HepG2 (cell line): ENCODE measurements around the gene RAD54L2. TPM values are rescaled to one million over a fixed set of nuclear protein-coding genes. Genes with fewer than 3 reads are reported as not detected.

Source experiments
- ATAC-seq: fragments of 200-7000 bp; cut with Tn5 transposase; 3 replicates; pipeline ENCODE4 v1.9.1; 2020; ENCODE audit warnings: mild to moderate bottlenecking, moderate library complexity
- BruUV-seq: library from RNA; stranded (reverse); fragments of 400-500 nt; replicated peaks from 2 replicates; lab custom pipeline; 2021; lab: Mats Ljungman, UMichigan
- CTCF ChIA-PET: fragments of 300-600 bp; formaldehyde crosslinking; extraction: SDS; loops from one replicate; lab custom pipeline; 2021; ENCODE audit warnings: low total read pairs, inconsistent platforms, low intra/inter-chr PET ratio; lab: Yijun Ruan, JAX
- POLR2A ChIA-PET: fragments of 350-600 bp; sonication (Branson Sonifier 250); formaldehyde crosslinking; loops from one replicate; lab custom pipeline; 2020; ENCODE audit warnings: antibody characterized with exemption, inconsistent platforms; lab: Yijun Ruan, JAX
- DNase-seq: peaks from one replicate; pipeline ENCODE4 v3.0.0-alpha.2; 2015; ENCODE audit warnings: low spot score
- FAIRE-seq: peaks from 3 replicates; lab custom pipeline; 2011; peaks lifted over from hg19 to GRCh38; lab: Jason Lieb, UNC
- H2AFZ ChIP-seq: one replicate; pipeline ENCODE4 v1.6.1; 2011; ENCODE audit warnings: low read length, inconsistent platforms
- H3K27ac ChIP-seq: fragments of 300-600 bp; 3 replicates; pipeline ENCODE4 v1.8.0; 2011; ENCODE audit warnings: mixed run types, mild to moderate bottlenecking, mixed read lengths, low read length, inconsistent platforms; ENCODE audit not compliant: insufficient read depth; ENCODE audit errors: extremely low read length
- H3K27me3 ChIP-seq, 2 experiments: fragments of 200-600 bp in 1 of 2; 2 replicates in 1 of 2; 3 replicates in 1 of 2; pipeline versions ENCODE4 v1.6.0 to v1.8.0; 2011; ENCODE audit warnings: low read length in 2 of 2, mild to moderate bottlenecking in 2 of 2, moderate library complexity in 2 of 2, inconsistent platforms in 1 of 2; ENCODE audit not compliant: insufficient read depth in 2 of 2, control insufficient read depth in 1 of 2
- H3K36me3 ChIP-seq, 2 experiments: fragments of 200-600 bp in 1 of 2; replicated peaks in 1 of 2; 2 replicates in 1 of 2; 3 replicates in 1 of 2; pipeline versions ENCODE4 v1.5.1 to v1.8.0; 2011; ENCODE audit warnings: low read length in 2 of 2, inconsistent platforms in 1 of 2; ENCODE audit not compliant: insufficient read depth in 2 of 2, control insufficient read depth in 1 of 2
- H3K4me1 ChIP-seq: 2 replicates; pipeline ENCODE4 v1.5.1; 2012; ENCODE audit warnings: low read length, inconsistent platforms; ENCODE audit not compliant: insufficient read depth
- H3K4me2 ChIP-seq: 2 replicates; pipeline ENCODE4 v1.6.0; 2011; ENCODE audit warnings: low read depth, low read length, inconsistent platforms
- H3K4me3 ChIP-seq, 3 experiments: fragments of 200-600 bp in 1 of 3; sonication (generic), shearing (Covaris generic) in 1 of 3; replicated peaks in 1 of 3; 2 replicates each; pipeline ENCODE4 v1.5.1; 2011 to 2016; ENCODE audit warnings: low read length in 3 of 3, inconsistent platforms in 2 of 3, low read depth in 2 of 3, mild to moderate bottlenecking in 2 of 3, control low read depth in 1 of 3, mixed read lengths in 1 of 3; ENCODE audit not compliant: insufficient read depth in 1 of 3
- H3K79me2 ChIP-seq: one replicate; pipeline ENCODE4 v1.6.1; 2011; ENCODE audit warnings: low read length, inconsistent platforms; ENCODE audit not compliant: insufficient read depth
- H3K9ac ChIP-seq: 2 replicates; pipeline ENCODE4 v1.6.0; 2011; ENCODE audit warnings: mild to moderate bottlenecking, low read depth, low read length, inconsistent platforms; ENCODE audit not compliant: insufficient read depth
- H3K9me3 ChIP-seq: 2 replicates; pipeline ENCODE4 v1.5.1; 2012; ENCODE audit warnings: mild to moderate bottlenecking, low read length
- H4K20me1 ChIP-seq: 2 replicates; pipeline ENCODE4 v1.6.0; 2011; ENCODE audit warnings: inconsistent platforms, mild to moderate bottlenecking, low read length, moderate library complexity; ENCODE audit not compliant: insufficient read depth
- FOXA1 ChIP-seq, 2 experiments: fragments of 450-650 bp in 1 of 2; sonication (generic) in 1 of 2; formaldehyde crosslinking in 1 of 2; IDR thresholded peaks; 2 replicates each; pipeline versions ENCODE4 v1.4.0 to v1.6.1; 2016 to 2020; ENCODE audit warnings: missing genetic modification reagents in 1 of 2
- FOXK2 ChIP-seq: fragments of 450-650 bp; IDR thresholded peaks from 2 replicates; pipeline ENCODE4 v1.6.1; 2016
- FOXP1 ChIP-seq, 2 experiments: fragments of 450-650 bp in 1 of 2; IDR thresholded peaks; 2 replicates each; pipeline ENCODE4 v1.6.1; 2017 to 2018; ENCODE audit warnings: antibody characterized with exemption in 1 of 2
- HMG20A ChIP-seq: IDR thresholded peaks from 2 replicates; pipeline ENCODE4 v1.6.1; 2016; ENCODE audit warnings: borderline replicate concordance
- KDM5A ChIP-seq: fragments of 200-600 bp; sonication (generic); IDR thresholded peaks from 2 replicates; pipeline ENCODE4 v1.7.0; 2018; ENCODE audit warnings: antibody characterized with exemption, mild to moderate bottlenecking, low read length, borderline replicate concordance
- NBN ChIP-seq: fragments of 450-650 bp; conservative IDR thresholded peaks from 2 replicates; pipeline ENCODE4 v1.6.1; 2017
- POLR2A ChIP-seq, 2 experiments: IDR thresholded peaks; 2 replicates each; pipeline ENCODE4 v1.6.1; 2011; ENCODE audit warnings: low read depth in 2 of 2, low read length in 2 of 2, mild to moderate bottlenecking in 1 of 2, moderate library complexity in 1 of 2; ENCODE audit not compliant: insufficient read depth in 1 of 2
- RXRB ChIP-seq: IDR thresholded peaks from 2 replicates; pipeline ENCODE4 v1.6.1; 2016; ENCODE audit warnings: borderline replicate concordance, missing genetic modification reagents, missing compliant biosample characterization
- ZNF282 ChIP-seq: fragments of 450-650 bp; IDR thresholded peaks from 2 replicates; pipeline ENCODE4 v1.6.1; 2018; ENCODE audit not compliant: partially characterized antibody
- WGBS: methylation state at CpG from one replicate; pipeline ENCODE4 v1.1.6; 2017; ENCODE audit warnings: low lambda C conversion rate; 5-methylcytosine and 5-hydroxymethylcytosine counted together
- in situ Hi-C: cut with HindIII; loops from 2 replicates; pipeline ENCODE4 v1.10.0; 2017; ENCODE audit warnings: low pct_unique_long_range_greater_than_20kb; ENCODE audit not compliant: extremely low pct_ligation_motif_present
- intact Hi-C: fragments of 100-400 bp; cut with micrococcal nuclease; formaldehyde crosslinking; loops from one replicate; pipeline ENCODE4 v1.10.0; 2022; ENCODE audit not compliant: unreplicated experiment
- polyA plus RNA-seq, 8 experiments: library from polyadenylated mRNA; depleted of rRNA in 3 of 8; stranded (reverse) in 7 of 8; unstranded in 1 of 8; fragments of >200 nt; fragmentation: Illumina TruSeq in 4 of 8; extraction: Trizol in 4 of 8; gene quantifications; 2 replicates each; pipeline versions ENCODE4 v1.2.1 to v1.2.3, GENCODE V29; 2011 to 2016; ENCODE audit warnings: low read depth in 4 of 8, missing spikeins in 1 of 8, mixed read lengths in 1 of 8; ENCODE audit not compliant: insufficient read depth in 1 of 8
- total RNA-seq, 5 experiments: library from RNA; depleted of rRNA; stranded (reverse); fragments of >200 nt; fragmentation: Illumina TruSeq; extraction: Trizol; gene quantifications; 2 replicates each; pipeline ENCODE4 v1.2.3, GENCODE V29; 2016; ENCODE audit warnings: low read depth in 1 of 5
- TF ChIP-seq, protein P1 (sequence below): sonication (generic); formaldehyde crosslinking; IDR thresholded peaks from 2 replicates; pipeline ENCODE4 v1.4.0; 2020; ENCODE audit warnings: missing genetic modification reagents, borderline replicate concordance

Gene RAD54L2
- total and polyA plus RNA-seq, 2 of the 13 experiments (the other 11 are each of a cell fraction or from before 2014, with no cell fraction given): 5.5 to 14.8 TPM

DNA sequence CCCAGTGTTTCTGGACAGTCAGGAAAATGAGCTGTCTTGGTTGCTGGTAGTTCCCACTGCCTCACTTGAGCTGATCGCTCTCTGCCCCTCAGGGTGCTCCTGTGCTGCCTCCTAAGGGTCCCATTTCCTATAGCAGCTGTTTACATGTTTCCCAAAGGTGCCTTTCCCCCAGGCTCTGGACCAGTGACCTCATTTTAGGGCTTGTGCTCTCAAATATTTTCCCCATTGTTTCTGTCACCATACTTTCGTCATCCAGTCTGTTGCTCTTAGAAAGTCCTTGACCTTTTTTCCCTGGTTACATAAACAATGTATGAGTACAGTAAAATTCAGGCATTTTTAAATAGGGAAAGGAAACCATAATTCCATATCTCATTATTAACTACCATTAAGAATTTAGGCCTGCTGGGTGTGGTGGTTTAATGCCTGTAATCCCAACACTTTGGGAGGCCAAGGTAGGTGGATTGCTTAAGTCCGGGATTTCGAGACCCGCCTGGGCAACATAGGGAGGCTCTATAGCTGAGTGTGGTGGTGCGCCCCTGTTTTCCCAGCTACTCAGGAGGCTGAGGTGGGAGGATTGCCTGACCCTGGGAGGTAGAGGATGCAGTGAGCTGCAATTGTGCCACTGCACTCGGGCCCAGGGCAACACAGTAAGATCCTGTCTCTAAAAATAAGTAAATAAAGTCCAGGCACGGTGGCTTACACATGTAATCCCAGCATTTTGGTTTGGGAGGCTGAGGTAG is 11.7 kb downstream of the RAD54L2 start (continued):
- TF ChIP-seq FOXA1 (IDR thresholded peaks at IDR 0.05): no peak
- 0 out of 2 replicates have a peak, but pooled peaks have one; percentile 33 for TF ChIP-seq FOXA1 (CRISPR knock-in tag; IDR thresholded peaks at IDR 0.05)
- peak; percentile 34; the same call in 1 of the 2 replicates for TF ChIP-seq HMG20A (CRISPR knock-in tag)
- 0 out of 2 replicates have a peak, but pooled peaks have one; percentile 24 for TF ChIP-seq FOXK2
- TF ChIP-seq RXRB (CRISPR knock-in tag): 0 out of 2 replicates have a peak, but pooled peaks have one; percentile 46

DNA sequence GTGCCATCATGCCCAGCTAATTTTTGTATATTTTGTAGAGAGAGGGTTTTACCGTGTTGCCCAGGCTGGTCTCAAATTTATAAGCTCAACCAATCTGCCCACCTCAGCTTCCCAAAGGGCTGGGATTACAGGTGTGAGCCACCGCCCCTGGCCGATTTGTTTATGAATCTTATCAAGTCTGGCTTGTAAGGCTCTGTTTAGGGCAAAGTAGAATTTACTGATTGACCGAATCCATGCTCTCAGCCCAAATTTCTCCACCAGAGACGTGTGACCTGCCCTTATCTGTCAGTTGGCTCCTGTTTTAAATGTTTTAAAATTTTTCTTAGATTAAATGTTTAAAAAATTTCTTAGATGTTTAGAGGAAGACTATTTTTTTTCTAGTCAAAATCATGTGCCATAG is 19.5 kb downstream of the RAD54L2 start:
- intact Hi-C loops: no loop called here
- Histone ChIP-seq H3K4me2 (no peak overlapping the region), H3K4me1 (peaks cover 17% of the 10 kb centered on the region), H3K4me3 (no peak overlapping the region), H3K27ac (no peak overlapping the region), H3K36me3 (peaks cover 3 to 7% of the 10 kb centered on the region in 2 experiments; a peak in 2 of 5 replicates), H4K20me1 (no peaks in the 10 kb centered on the region), H3K9me3 (no peaks in the 10 kb centered on the region), H3K27me3 (no peaks in the 10 kb centered on the region), H3K79me2 (no peaks in the 10 kb centered on the region), H3K9ac (no peak overlapping the region), H2AFZ (no peak overlapping the region)
- ChIA-PET POLR2A (no interaction called here), CTCF (no interaction called here)
- TF ChIP-seq, protein P1, sequence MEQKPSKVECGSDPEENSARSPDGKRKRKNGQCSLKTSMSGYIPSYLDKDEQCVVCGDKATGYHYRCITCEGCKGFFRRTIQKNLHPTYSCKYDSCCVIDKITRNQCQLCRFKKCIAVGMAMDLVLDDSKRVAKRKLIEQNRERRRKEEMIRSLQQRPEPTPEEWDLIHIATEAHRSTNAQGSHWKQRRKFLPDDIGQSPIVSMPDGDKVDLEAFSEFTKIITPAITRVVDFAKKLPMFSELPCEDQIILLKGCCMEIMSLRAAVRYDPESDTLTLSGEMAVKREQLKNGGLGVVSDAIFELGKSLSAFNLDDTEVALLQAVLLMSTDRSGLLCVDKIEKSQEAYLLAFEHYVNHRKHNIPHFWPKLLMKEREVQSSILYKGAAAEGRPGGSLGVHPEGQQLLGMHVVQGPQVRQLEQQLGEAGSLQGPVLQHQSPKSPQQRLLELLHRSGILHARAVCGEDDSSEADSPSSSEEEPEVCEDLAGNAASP: no peak
- TF ChIP-seq KDM5A: no peak
- no peak for TF ChIP-seq POLR2A (IDR thresholded peaks at IDR 0.05; ENCODE audit: insufficient read depth in 1 of 2, low read depth in 2 of 2, low read length in 2 of 2)
- no peak for TF ChIP-seq NBN
- TF ChIP-seq ZNF282: no peak
- TF ChIP-seq FOXP1 (IDR thresholded peaks at IDR 0.05): no peak
- no peak for TF ChIP-seq FOXP1 (CRISPR knock-in tag; IDR thresholded peaks at IDR 0.05)
- FAIRE-seq (no peak), ATAC-seq (no peak), DNase-seq (no peak)
- BruUV-seq: no TSS peak
- 95% methylated on average over 5 of the region's 5 CpGs for WGBS
- in situ Hi-C loops: no loop called here
